Measurements from ENCODE around the gene SLC25A21.

Gene SLC25A21

GRCh38 chr14:36661506-36662257 is 510.7 kb downstream of the SLC25A21 start, which contains the start of gene PAX9:
Gene PAX9, plus strand, starts transcription at chr14:36661860. Its CDS starts 230 bp downstream, at chr14:36662090.
- TF ChIP-seq, protein P1, sequence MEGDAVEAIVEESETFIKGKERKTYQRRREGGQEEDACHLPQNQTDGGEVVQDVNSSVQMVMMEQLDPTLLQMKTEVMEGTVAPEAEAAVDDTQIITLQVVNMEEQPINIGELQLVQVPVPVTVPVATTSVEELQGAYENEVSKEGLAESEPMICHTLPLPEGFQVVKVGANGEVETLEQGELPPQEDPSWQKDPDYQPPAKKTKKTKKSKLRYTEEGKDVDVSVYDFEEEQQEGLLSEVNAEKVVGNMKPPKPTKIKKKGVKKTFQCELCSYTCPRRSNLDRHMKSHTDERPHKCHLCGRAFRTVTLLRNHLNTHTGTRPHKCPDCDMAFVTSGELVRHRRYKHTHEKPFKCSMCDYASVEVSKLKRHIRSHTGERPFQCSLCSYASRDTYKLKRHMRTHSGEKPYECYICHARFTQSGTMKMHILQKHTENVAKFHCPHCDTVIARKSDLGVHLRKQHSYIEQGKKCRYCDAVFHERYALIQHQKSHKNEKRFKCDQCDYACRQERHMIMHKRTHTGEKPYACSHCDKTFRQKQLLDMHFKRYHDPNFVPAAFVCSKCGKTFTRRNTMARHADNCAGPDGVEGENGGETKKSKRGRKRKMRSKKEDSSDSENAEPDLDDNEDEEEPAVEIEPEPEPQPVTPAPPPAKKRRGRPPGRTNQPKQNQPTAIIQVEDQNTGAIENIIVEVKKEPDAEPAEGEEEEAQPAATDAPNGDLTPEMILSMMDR (IDR thresholded peaks at IDR 0.05; ENCODE audit: insufficient read depth, low read depth, low read length, missing control alignments), result no peak
- peak; percentile 99 for DNase-seq (ENCODE audit: low read depth)
- H3K4me3 ChIP-seq (ENCODE audit: low read length), result peak within 1 kb of the TSS; percentile 81

DNA sequence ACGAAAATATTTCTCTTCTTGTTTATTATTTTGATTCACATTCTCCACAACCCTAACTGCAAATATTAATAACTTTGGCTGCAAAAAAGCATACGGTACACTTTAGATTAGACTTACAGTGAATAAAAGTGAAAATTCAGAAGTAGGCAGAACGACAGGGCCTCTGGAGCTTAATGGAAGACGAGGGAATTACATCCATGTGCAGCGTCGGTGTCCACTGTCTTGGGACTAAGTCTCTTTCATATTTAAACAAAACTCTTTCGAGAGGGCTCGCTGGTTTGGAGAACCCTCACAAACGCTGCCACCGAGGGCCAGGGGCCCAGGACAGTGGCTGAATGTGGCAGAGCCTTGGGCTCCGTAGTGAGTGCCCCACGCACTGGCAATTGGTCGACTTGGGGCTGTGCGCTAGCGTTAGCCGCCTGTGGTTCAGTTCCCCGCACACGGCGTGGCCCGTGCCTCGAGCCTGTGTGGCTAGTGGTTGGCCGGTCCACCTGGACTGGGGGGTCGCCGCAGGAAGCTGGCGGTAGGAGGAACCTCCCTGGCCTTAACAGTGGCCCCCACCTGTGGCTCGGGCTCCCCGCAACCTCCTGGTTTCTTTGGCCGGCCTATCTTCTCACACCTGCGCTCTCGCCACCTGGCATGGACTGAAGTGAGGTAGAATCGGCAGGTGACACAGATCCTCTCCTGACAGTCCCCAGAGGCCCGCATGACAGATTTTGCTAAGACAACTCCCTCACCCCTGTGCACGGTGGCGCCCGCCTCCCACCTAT is 511.5 kb downstream of the SLC25A21 start:
- DNase-seq (ENCODE audit: low read depth), result peak; percentile 14
- H3K4me3 ChIP-seq (ENCODE audit: low read length), result peak overlapping the region; percentile 81
- TF ChIP-seq, protein P1 (IDR thresholded peaks at IDR 0.05; ENCODE audit: insufficient read depth, low read depth, low read length, missing control alignments), result no peak

- peak overlapping the region; percentile 50 for H3K4me3 ChIP-seq (ENCODE audit: low read length)
- peak; percentile 54 for DNase-seq (ENCODE audit: low read depth)
- TF ChIP-seq, protein P1 (IDR thresholded peaks at IDR 0.05; ENCODE audit: insufficient read depth, low read depth, low read length, missing control alignments), result no peak
These were observed 512.3 kb downstream of the SLC25A21 start for GRCh38 chr14:36659822-36660735.

- peak overlapping the region; percentile 50 for H3K4me3 ChIP-seq (ENCODE audit: low read length)
- peak; percentile 6 for DNase-seq (ENCODE audit: low read depth)
- TF ChIP-seq, protein P1 (IDR thresholded peaks at IDR 0.05; ENCODE audit: insufficient read depth, low read depth, low read length, missing control alignments), result no peak
These were observed 513.2 kb downstream of the SLC25A21 start for GRCh38 chr14:36659010-36659821.

DNA sequence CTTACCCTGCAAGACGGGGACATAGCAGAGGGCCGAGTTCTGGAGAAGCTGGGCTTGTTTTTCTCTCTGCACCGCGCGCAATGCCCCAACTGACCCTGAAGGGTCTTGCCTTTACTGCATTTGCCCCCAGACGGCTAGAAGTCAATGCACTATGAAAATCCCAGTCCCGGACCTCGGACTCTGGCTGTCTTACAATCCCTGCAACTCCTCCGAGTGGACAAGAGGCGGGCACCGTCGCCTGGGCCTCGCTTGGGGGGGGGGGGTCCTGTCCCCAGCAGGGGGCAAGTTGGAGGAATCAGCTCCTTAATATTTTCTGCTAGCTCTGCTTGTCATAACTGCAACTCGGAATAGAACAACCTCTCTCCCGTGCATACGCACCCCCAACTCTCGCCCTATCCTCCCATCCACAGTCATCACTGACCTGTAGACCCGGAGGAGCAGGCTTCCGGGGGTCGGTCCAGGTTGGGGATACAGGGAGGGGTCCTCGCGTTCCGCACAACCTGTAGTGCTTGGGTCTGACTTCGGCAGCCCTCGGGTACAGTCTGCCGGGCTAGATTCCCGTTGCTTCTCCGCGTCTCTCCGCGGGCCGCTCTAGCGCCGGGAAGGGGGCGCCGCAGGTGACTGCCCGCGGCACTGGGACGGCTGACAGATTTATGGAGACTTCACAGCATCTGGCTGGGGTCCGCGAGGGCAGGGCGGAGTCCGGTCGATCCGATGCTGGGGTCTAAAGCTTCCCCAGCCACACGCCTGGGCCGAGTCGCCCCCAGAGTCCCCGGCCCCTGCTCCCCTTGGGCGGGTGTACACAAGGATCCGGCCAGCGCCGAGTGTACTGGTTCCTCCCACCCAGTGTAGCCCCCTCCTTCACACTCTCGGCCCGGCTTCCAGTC is 514.0 kb downstream of the SLC25A21 start:
- peak overlapping the region; percentile 50 for H3K4me3 ChIP-seq (ENCODE audit: low read length)
- TF ChIP-seq, protein P1 (IDR thresholded peaks at IDR 0.05; ENCODE audit: insufficient read depth, low read depth, low read length, missing control alignments), result no peak
- no peak for DNase-seq (ENCODE audit: low read depth)

All from epithelial cell of esophagus (primary cell).